ENCODE results near the gene WDR91. TPM values are rescaled to one million over a fixed set of nuclear protein-coding genes. Genes with fewer than 3 reads are reported as not detected.

The WDR91 gene
- total RNA-seq, 1 experiment from 2014 or later: 10.1 TPM

GRCh38 chr7:135207406-135208101 lies 3.8 kb downstream of the WDR91 start:
- TF ChIP-seq CEBPB (IDR thresholded peaks at IDR 0.05; ENCODE audit: low read depth) (no peak), EGR1 (IDR thresholded peaks at IDR 0.05; ENCODE audit: low read depth) (no peak), FOSL1 (IDR thresholded peaks at IDR 0.05; ENCODE audit: low read depth) (no peak), JUND (IDR thresholded peaks at IDR 0.05) (no peak), SRF (IDR thresholded peaks at IDR 0.05; ENCODE audit: low read depth) (no peak)
- ATAC-seq (no peak), DNase-seq (ENCODE audit: low read depth, low spot score) (no peak)
- no peak overlapping the region for H2AFZ ChIP-seq (ENCODE audit: low read depth, low read length, poor library complexity, severe bottlenecking)
- H3K9me3 ChIP-seq (ENCODE audit: control insufficient read depth in 1 of 2, insufficient read depth in 1 of 2, low read depth in 1 of 2, low read length in 2 of 2): no peaks in the 10 kb centered on the region
- no peak overlapping the region for H3K4me3 ChIP-seq (replicated peaks in 1 of 2; ENCODE audit: low read depth in 1 of 2, low read length in 2 of 2)
- no peaks in the 10 kb centered on the region for H3K79me2 ChIP-seq (ENCODE audit: insufficient read depth, low read length)
- H3K9ac ChIP-seq (ENCODE audit: low read length): no peak overlapping the region
- no TSS peak for BruUV-seq (replicated peaks)
- H3K9me2 ChIP-seq (ENCODE audit: insufficient read depth): no peaks in the 10 kb centered on the region
- ChIA-PET POLR2A (no interaction called here), RAD21 (ENCODE audit: low non-redundant PET in 1 of 2, low total read pairs in 2 of 2, uncharacterized antibody in 2 of 2, unreplicated experiment in 2 of 2) (no interaction called here), CTCF (no interaction called here)
- intact Hi-C loops (cut with micrococcal nuclease): no loop called here
- H3K27ac ChIP-seq (ENCODE audit: low read depth, low read length): no peak overlapping the region
- no peaks in the 10 kb centered on the region for H3K36me3 ChIP-seq (ENCODE audit: control insufficient read depth in 1 of 2, insufficient read depth in 2 of 2, low read length in 2 of 2)
- H4K20me1 ChIP-seq (ENCODE audit: insufficient read depth): no peaks in the 10 kb centered on the region
- H3K4me2 ChIP-seq (ENCODE audit: low read length): no peak overlapping the region
- H3K4me1 ChIP-seq (ENCODE audit: control insufficient read depth in 1 of 2, insufficient read depth in 2 of 2, low read length in 2 of 2): peaks cover 5 to 7% of the 10 kb centered on the region in 2 experiments; a peak in 3 of 4 replicates
- no peaks in the 10 kb centered on the region for H3K27me3 ChIP-seq (ENCODE audit: insufficient read depth, low read length)

GRCh38 chr7:135206941-135207391 lies 4.4 kb downstream of the WDR91 start:
- no peak overlapping the region for H3K27ac ChIP-seq (ENCODE audit: low read depth, low read length)
- DNase-seq (ENCODE audit: low read depth, low spot score) (no peak), ATAC-seq (no peak)
- ChIA-PET CTCF (no interaction called here), RAD21 (ENCODE audit: low non-redundant PET in 1 of 2, low total read pairs in 2 of 2, uncharacterized antibody in 2 of 2, unreplicated experiment in 2 of 2) (no interaction called here), POLR2A (no interaction called here)
- no peak overlapping the region for H3K9ac ChIP-seq (ENCODE audit: low read length)
- no peaks in the 10 kb centered on the region for H4K20me1 ChIP-seq (ENCODE audit: insufficient read depth)
- intact Hi-C loops (cut with micrococcal nuclease): no loop called here
- H3K4me2 ChIP-seq (ENCODE audit: low read length): no peak overlapping the region
- H3K4me1 ChIP-seq (ENCODE audit: control insufficient read depth in 1 of 2, insufficient read depth in 2 of 2, low read length in 2 of 2): peaks cover 5 to 7% of the 10 kb centered on the region in 2 experiments; a peak in 3 of 4 replicates
- no peaks in the 10 kb centered on the region for H3K27me3 ChIP-seq (ENCODE audit: insufficient read depth, low read length)
- H3K9me3 ChIP-seq (ENCODE audit: control insufficient read depth in 1 of 2, insufficient read depth in 1 of 2, low read depth in 1 of 2, low read length in 2 of 2): no peaks in the 10 kb centered on the region
- H3K4me3 ChIP-seq (replicated peaks in 1 of 2; ENCODE audit: low read depth in 1 of 2, low read length in 2 of 2): no peak overlapping the region
- no peaks in the 10 kb centered on the region for H3K36me3 ChIP-seq (ENCODE audit: control insufficient read depth in 1 of 2, insufficient read depth in 2 of 2, low read length in 2 of 2)
- H3K79me2 ChIP-seq (ENCODE audit: insufficient read depth, low read length): no peaks in the 10 kb centered on the region
- no TSS peak for BruUV-seq (replicated peaks)
- TF ChIP-seq CEBPB (IDR thresholded peaks at IDR 0.05; ENCODE audit: low read depth): no peak
- no peak for TF ChIP-seq POLR2A (IDR thresholded peaks at IDR 0.05; ENCODE audit: borderline replicate concordance, extremely low read depth, insufficient read depth, insufficient read length)
- TF ChIP-seq ATF3 (IDR thresholded peaks at IDR 0.05): no peak
- no peak for TF ChIP-seq ZNF274 (IDR thresholded peaks at IDR 0.05; ENCODE audit: low read depth, low read length)
- no peak for TF ChIP-seq EZH2 (IDR thresholded peaks at IDR 0.05)
- TF ChIP-seq RAD21 (IDR thresholded peaks at IDR 0.05; ENCODE audit: low read depth): no peak
- no peak for TF ChIP-seq SP1 (IDR thresholded peaks at IDR 0.05; ENCODE audit: low read depth)
- no peak for TF ChIP-seq ZBTB33 (IDR thresholded peaks at IDR 0.05; ENCODE audit: extremely low read depth, insufficient replicate concordance, low read length)
- TF ChIP-seq FOSL1 (IDR thresholded peaks at IDR 0.05; ENCODE audit: low read depth): no peak
- TF ChIP-seq CBX3 (IDR thresholded peaks at IDR 0.05; ENCODE audit: low read depth): no peak
- TF ChIP-seq MAX (IDR thresholded peaks at IDR 0.05): no peak
- no peak for TF ChIP-seq ZFX (IDR thresholded peaks at IDR 0.05)
- no peak for TF ChIP-seq SIN3A (IDR thresholded peaks at IDR 0.05; ENCODE audit: low read depth)
- no peak for TF ChIP-seq REST (IDR thresholded peaks at IDR 0.05; ENCODE audit: low read depth)
- H3K9me2 ChIP-seq (ENCODE audit: insufficient read depth): no peaks in the 10 kb centered on the region
- no peak overlapping the region for H2AFZ ChIP-seq (ENCODE audit: low read depth, low read length, poor library complexity, severe bottlenecking)
